Activated T-cell treated with anti-CD3 and anti-CD28 coated beads, Interleukin-2, amount 50 U/mL, for 24 hours (primary cell): ENCODE measurements around the gene PSEN1.

Experiments used
- DNase-seq: peaks from one replicate; pipeline ENCODE4 v3.0.0-alpha.2; 2020
- H3K27ac Mint-ChIP-seq: 2 replicates; pipeline ENCODE4 v1.8.0; 2020; ENCODE audit warnings: mild to moderate bottlenecking, mixed read lengths
- H3K27me3 Mint-ChIP-seq: 2 replicates; pipeline ENCODE4 v1.8.0; 2020; ENCODE audit warnings: mixed read lengths
- H3K36me3 Mint-ChIP-seq: 2 replicates; pipeline ENCODE4 v1.8.0; 2020; ENCODE audit warnings: low read depth, mixed read lengths
- H3K4me1 Mint-ChIP-seq: 2 replicates; pipeline ENCODE4 v1.8.0; 2020; ENCODE audit warnings: low read depth, mixed read lengths
- H3K4me3 Mint-ChIP-seq: 2 replicates; pipeline ENCODE4 v1.8.0; 2020; ENCODE audit warnings: mild to moderate bottlenecking, moderate library complexity, mixed read lengths
- H3K9me3 Mint-ChIP-seq: 2 replicates; pipeline ENCODE4 v1.8.0; 2020; ENCODE audit warnings: mixed read lengths

The PSEN1 gene

DNA sequence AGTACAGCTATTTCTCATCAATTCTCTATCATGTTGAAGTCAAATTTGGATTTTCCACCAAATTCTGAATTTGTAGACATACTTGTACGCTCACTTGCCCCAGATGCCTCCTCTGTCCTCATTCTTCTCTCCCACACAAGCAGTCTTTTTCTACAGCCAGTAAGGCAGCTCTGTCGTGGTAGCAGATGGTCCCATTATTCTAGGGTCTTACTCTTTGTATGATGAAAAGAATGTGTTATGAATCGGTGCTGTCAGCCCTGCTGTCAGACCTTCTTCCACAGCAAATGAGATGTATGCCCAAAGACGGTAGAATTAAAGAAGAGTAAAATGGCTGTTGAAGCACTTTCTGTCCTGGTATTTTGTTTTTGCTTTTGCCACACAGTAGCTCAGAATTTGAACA is 83.8 kb downstream of the PSEN1 start:
- Mint-ChIP-seq H3K9me3 (no peaks in the 10 kb centered on the region), H3K4me1 (peaks cover 22% of the 10 kb centered on the region), H3K4me3 (no peak overlapping the region), H3K27ac (no peak overlapping the region), H3K27me3 (no peaks in the 10 kb centered on the region), H3K36me3 (peaks cover 76% of the 10 kb centered on the region)
- DNase-seq = no peak

DNA sequence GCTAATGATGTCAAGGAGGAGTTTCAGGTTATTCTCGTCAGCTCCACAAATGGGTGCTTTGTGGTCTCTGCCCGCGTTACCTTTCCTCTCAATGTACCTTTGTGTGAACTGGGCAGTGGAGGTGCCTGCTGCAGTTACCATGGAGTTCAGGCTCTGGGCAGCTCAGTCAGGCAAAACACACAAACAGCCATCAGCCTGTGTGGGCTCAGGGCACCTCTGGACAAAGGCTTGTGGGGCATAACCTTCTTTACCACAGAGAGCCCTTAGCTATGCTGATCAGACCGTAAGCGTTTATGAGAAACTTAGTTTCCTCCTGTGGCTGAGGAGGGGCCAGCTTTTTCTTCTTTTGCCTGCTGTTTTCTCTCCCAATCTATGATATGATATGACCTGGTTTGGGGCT is 84.3 kb downstream of the PSEN1 start:
- no peaks in the 10 kb centered on the region for H3K27me3 Mint-ChIP-seq

DNA sequence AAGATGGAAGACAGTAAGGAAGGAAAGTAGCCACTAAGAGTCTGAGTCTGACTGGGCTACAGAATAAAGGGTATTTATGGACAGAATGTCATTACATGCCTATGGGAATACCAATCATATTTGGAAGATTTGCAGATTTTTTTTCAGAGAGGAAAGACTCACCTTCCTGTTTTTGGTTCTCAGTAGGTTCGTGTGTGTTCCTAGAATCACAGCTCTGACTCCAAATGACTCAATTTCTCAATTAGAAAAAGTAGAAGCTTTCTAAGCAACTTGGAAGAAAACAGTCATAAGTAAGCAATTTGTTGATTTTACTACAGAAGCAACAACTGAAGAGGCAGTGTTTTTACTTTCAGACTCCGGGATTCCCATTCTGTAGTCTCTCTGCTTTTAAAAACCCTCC is 85.6 kb downstream of the PSEN1 start:
- no peaks in the 10 kb centered on the region for H3K27me3 Mint-ChIP-seq
- no peaks in the 10 kb centered on the region for H3K9me3 Mint-ChIP-seq
- H3K27ac Mint-ChIP-seq = peak overlapping the region; percentile 83
- H3K4me3 Mint-ChIP-seq = no peak overlapping the region
- H3K36me3 Mint-ChIP-seq = peaks cover 75% of the 10 kb centered on the region
- H3K4me1 Mint-ChIP-seq = peaks cover 22% of the 10 kb centered on the region
- no peak for DNase-seq

More for the DNA sequence above, 84.3 kb downstream of the PSEN1 start:
- H3K9me3 Mint-ChIP-seq = no peaks in the 10 kb centered on the region
- peaks cover 76% of the 10 kb centered on the region for H3K36me3 Mint-ChIP-seq
- no peak overlapping the region for H3K4me3 Mint-ChIP-seq
- no peak for DNase-seq
- H3K27ac Mint-ChIP-seq = no peak overlapping the region
- H3K4me1 Mint-ChIP-seq = peaks cover 22% of the 10 kb centered on the region

DNA sequence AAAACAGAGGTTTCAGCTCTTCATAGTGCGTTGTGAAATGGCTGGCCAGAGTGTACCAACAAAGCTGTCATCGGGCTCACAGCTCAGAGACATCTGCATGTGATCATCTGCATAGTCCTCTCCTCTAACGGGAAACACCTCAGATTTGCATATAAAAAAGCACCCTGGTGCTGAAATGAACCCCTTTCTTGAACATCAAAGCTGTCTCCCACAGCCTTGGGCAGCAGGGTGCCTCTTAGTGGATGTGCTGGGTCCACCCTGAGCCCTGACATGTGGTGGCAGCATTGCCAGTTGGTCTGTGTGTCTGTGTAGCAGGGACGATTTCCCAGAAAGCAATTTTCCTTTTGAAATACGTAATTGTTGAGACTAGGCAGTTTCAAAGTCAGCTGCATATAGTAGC is 86.7 kb downstream of the PSEN1 start:
- H3K36me3 Mint-ChIP-seq = peaks cover 67% of the 10 kb centered on the region
- H3K27me3 Mint-ChIP-seq = no peaks in the 10 kb centered on the region
- no peaks in the 10 kb centered on the region for H3K9me3 Mint-ChIP-seq
- DNase-seq = no peak
- H3K4me1 Mint-ChIP-seq = peaks cover 22% of the 10 kb centered on the region
- H3K27ac Mint-ChIP-seq = peak overlapping the region; percentile 83
- no peak overlapping the region for H3K4me3 Mint-ChIP-seq

DNA sequence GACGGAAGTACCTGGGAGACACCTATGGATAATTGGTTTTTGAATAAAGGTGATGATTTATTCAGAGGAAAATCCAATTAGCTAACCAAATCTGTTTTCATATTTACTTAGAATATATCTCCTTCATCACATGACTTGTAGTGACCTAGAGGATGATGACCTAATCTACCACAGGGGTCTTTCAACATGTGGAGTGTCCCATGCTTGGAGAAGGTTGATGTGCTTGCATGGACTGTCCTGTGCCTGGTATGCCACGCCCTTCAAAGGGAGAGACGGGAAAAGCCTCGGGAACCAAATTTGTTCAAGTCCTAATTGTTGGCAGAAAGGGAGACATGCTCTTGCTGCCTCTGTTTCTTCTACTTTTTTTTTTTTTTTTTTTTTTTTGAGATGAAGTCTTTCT is 89.2 kb downstream of the PSEN1 start:
- H3K27me3 Mint-ChIP-seq = no peaks in the 10 kb centered on the region
- no peak overlapping the region for H3K4me3 Mint-ChIP-seq
- peaks cover 45% of the 10 kb centered on the region for H3K36me3 Mint-ChIP-seq
- H3K27ac Mint-ChIP-seq = no peak overlapping the region
- H3K9me3 Mint-ChIP-seq = no peaks in the 10 kb centered on the region
- H3K4me1 Mint-ChIP-seq = peaks cover 22% of the 10 kb centered on the region
- no peak for DNase-seq

DNA sequence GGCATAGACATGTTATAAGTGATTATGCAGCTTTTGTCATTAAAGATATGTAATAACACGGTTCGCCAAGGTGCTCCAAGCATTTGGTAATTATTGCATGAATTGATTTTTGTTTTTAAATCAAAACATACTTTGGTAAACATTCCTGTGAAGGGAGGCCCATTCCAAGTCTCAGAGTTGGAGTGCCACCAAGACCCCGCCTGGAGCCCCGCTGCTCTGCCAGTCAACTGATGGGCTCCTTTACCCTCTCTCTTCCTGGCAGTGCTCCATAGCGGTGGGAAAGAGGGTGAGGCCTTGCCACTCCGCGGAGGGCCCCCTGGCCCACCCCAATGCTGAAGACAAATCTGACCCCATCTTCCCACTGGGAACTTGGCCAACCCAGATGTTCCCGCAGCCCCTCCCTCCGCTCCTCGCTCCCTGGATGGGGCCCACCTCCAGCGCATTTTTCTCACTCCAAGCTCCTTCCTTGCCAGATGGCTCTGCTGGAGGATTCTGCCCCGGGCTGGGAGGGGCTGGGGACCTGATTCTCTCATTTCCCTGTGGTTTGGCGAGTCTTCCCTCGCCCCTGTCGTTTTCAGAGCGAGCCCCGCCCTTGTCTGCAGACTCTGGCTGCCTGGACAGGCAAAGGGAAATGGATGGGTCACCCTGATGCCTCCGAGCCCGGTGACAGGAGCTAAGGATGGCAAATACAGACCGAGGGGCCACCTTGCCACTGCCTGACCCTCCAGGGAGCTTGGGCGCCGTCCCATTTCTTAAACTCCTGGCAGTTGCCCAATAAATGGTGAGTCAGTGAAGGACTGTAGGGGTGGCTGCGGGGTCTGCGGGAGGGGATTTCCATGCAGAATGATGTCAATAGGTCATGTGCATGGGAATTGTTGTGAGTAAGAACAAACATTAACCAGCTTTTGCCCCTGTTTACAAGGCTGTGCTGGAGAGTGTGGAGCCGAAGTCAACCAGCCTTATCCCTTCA is 91.8 kb downstream of the PSEN1 start:
- H3K4me3 Mint-ChIP-seq = no peak overlapping the region
- DNase-seq = no peak
- H3K9me3 Mint-ChIP-seq = no peaks in the 10 kb centered on the region
- H3K36me3 Mint-ChIP-seq = peaks cover 24% of the 10 kb centered on the region
- peaks cover 2% of the 10 kb centered on the region for H3K4me1 Mint-ChIP-seq
- H3K27ac Mint-ChIP-seq = no peak overlapping the region
- H3K27me3 Mint-ChIP-seq = peaks cover 8% of the 10 kb centered on the region

DNA sequence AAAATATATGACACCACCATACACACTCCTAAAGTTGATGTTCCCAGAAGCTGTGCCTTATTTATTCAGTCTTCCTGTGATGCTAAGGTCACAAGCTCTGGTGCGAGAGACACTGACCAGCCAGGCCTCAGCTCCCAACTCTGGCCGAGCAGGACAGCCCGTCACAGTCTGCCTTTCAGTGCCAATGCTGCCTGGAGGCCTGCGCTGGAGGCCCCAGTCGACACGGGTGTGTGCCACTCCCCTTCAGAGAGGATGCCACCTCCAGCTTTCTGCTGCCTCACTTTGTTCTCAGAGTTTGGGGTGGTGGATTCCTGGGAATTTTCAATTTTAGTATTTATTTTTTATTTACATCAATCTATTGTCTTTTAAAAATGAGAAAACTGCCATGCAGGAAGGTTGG is 93.7 kb downstream of the PSEN1 start:
- no peak overlapping the region for H3K27ac Mint-ChIP-seq

DNA sequence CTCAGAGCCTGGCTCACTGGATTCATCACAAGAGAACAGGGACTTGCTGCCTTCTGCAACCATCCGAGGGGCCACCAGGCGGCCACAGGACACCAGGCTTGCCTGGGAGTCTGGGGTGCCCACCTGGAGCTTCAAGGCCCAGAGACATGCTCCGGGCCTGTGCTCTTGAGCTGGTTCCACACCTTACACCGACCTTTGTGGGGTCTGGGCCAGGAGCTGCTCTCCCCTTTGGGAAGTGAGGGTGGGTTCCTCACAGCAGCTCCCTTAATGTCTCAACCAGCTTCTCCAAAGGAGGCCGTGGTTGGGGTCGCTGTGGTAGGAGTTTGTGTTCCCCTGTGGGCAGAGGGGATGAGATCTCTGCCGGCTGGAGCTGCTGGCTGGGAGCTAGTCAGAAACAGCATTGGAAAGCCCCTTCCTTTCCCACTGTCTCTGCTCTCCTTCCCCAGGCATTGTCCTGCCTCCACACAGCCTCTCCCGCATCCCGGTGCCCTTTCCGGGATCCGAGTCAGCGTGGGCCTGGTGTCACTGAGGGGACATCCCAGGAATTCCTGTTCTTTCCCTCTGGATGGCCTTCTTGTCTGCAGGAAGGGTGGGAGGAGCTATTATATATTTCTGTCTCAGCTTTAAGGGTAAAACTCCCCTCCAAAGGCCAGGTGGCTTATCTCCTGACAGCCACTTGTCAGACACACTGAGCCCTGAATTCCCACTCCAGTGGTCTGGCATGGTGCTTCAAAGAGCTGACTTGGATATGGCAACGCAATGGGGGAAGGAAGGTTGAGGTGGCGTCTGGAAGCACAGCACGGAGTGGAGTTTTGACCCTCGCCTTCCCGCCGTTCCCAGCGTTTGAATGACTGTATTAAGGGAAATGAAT is 95.9 kb downstream of the PSEN1 start:
- no peak overlapping the region for H3K27ac Mint-ChIP-seq
- peaks cover 49% of the 10 kb centered on the region for H3K27me3 Mint-ChIP-seq
- no peaks in the 10 kb centered on the region for H3K9me3 Mint-ChIP-seq
- no peak overlapping the region for H3K4me3 Mint-ChIP-seq
- peaks cover 2% of the 10 kb centered on the region for H3K36me3 Mint-ChIP-seq
- DNase-seq = no peak
- H3K4me1 Mint-ChIP-seq = peaks cover 4% of the 10 kb centered on the region

More for the DNA sequence above, 93.7 kb downstream of the PSEN1 start:
- Mint-ChIP-seq H3K36me3 (peaks cover 13% of the 10 kb centered on the region), H3K4me3 (no peak overlapping the region), H3K27me3 (peaks cover 28% of the 10 kb centered on the region), H3K4me1 (no peaks in the 10 kb centered on the region), H3K9me3 (no peaks in the 10 kb centered on the region)
- DNase-seq = no peak

DNA sequence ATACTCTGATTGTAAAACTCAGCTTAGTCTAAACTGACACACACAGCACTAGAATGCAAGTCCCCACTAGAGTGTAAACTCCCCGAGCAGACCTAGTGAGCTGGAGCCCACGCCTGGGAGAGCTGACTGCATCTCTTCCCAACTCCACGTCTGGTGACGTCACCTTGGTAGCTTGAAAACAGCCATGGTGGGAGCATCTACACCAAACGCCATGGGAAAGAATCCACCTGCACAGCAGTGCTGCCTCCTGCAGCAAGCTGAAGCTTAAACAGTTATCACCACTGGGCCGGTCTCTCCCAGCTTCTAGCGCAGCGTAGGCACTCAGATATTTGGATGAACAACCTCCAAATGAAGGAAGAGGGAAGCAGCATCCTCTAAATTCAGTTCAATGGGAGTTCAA is 96.7 kb downstream of the PSEN1 start:
- H3K27ac Mint-ChIP-seq = no peak overlapping the region

DNA sequence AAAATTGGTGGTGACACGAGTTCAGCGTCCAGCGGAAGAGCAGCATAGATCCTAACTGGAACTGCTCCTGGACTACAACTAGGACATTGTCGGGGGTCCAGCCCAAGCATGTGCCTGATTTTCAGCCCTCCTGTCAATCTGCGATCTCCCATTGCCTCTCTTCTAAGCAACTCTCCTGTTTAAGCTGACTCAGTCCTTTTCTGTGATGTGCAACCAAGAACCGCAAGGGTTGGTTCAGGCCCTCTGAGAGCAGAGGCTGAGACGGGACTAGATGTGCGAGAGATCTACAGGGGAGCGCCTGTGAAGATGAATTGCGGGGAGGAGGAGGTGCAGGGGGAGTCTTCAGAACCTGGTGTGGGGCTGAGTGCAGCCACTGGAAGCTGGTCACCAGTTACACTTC is 97.3 kb downstream of the PSEN1 start:
- Mint-ChIP-seq H3K4me1 (peaks cover 8% of the 10 kb centered on the region), H3K27ac (no peak overlapping the region), H3K4me3 (no peak overlapping the region), H3K9me3 (no peaks in the 10 kb centered on the region), H3K27me3 (peaks cover 54% of the 10 kb centered on the region), H3K36me3 (no peaks in the 10 kb centered on the region)
- DNase-seq = no peak

More for the DNA sequence above, 96.7 kb downstream of the PSEN1 start:
- Mint-ChIP-seq H3K36me3 (peaks cover 2% of the 10 kb centered on the region), H3K9me3 (no peaks in the 10 kb centered on the region), H3K4me1 (peaks cover 4% of the 10 kb centered on the region), H3K27me3 (peaks cover 50% of the 10 kb centered on the region), H3K4me3 (no peak overlapping the region)
- no peak for DNase-seq

DNA sequence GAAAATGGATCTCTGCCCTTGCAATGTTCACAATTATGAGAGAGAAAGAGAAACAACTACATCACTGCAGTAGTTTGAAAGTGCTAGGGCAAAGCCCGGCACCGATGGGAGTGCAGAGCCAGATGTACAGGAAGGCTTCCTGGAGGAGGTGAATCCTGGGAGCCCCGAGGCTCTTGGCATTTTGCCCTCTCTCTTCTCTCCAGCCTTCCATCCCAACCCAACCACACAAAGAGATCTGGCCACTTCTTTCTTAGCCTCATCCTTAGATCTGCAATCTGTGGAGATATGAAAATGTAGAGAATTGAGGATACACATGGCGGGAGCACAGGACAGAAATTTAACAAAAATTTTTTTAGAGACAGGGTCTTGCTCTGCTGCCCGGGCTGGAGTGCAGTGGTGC is 97.7 kb downstream of the PSEN1 start:
- Mint-ChIP-seq H3K27me3 (peaks cover 59% of the 10 kb centered on the region), H3K36me3 (no peaks in the 10 kb centered on the region), H3K4me3 (no peak overlapping the region), H3K4me1 (peaks cover 11% of the 10 kb centered on the region), H3K27ac (no peak overlapping the region), H3K9me3 (no peaks in the 10 kb centered on the region)
- DNase-seq = no peak

DNA sequence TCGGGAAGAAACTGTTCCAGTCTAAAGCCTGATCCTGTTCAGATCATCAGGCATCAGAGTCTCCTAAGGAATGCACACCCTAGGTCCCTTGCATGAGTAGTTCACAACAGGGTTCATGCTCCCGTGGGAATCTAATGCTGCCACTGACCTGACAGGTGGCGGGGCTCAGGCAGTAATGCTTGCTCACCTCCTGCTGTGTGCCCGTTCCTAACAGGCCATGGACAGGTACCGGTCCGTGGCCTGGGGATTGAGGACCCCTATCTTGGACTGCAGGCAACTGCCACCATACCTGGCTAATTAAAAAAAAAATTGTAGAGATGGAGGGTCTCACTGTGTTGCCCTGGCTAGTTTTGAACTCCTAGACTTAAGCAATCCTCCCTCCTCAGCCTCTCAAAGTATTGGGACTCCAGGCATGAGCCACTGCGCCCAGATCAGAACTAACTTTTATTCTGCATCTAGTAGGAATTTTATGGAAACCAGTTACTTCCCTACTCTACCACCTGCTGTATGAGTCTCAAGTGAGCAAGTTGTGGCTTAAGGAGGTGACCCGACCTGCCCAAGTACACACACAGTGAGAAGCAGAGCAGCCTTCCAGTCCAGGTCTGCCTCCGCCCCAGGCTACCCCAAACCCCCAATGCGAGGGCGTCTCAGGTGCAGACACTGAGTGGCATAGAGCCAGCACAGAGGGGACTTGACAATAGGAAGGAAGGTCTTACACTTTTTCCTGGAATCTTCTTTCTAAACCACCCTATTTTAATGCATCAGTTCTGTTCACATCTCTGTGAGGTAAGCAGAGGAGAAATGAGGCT is 98.5 kb downstream of the PSEN1 start:
- DNase-seq = no peak
- Mint-ChIP-seq H3K4me3 (no peak overlapping the region), H3K36me3 (no peaks in the 10 kb centered on the region), H3K9me3 (no peaks in the 10 kb centered on the region), H3K27me3 (peaks cover 65% of the 10 kb centered on the region), H3K27ac (no peak overlapping the region), H3K4me1 (peaks cover 13% of the 10 kb centered on the region)

DNA sequence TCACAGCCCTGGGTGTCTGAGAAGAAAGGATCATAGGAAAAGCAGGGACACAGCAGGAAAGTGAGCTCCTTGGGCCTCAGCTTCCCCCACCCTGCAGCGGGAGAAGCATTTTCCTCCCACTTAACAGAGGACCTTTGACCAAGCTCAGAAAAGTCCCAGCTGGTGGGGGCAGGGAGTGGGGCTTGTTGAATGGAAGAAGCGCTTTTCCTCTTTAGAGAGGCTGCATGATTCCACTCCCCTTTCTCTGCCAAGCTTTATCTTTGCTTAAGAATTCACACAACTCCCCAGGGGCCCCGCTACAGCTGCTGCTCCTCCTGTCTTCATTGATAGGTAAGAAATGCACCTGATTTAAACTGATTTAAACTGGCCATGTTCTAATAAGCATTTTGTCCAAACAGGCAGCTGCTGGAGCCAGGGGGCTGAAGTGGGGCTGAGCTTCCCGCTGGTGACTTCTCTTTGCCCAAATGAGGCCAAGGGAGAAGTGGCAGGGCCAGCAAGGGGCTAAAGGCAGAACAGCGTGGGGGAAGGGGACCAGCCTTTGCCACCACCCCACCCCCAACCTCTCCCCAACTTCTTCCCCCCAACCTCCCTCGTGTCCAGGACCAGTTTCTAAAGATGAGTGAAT is 99.3 kb downstream of the PSEN1 start:
- no peaks in the 10 kb centered on the region for H3K36me3 Mint-ChIP-seq
- no peaks in the 10 kb centered on the region for H3K9me3 Mint-ChIP-seq
- DNase-seq = no peak
- H3K27me3 Mint-ChIP-seq = peaks cover 73% of the 10 kb centered on the region
- H3K4me3 Mint-ChIP-seq = no peak overlapping the region
- no peak overlapping the region for H3K27ac Mint-ChIP-seq
- H3K4me1 Mint-ChIP-seq = peaks cover 13% of the 10 kb centered on the region

DNA sequence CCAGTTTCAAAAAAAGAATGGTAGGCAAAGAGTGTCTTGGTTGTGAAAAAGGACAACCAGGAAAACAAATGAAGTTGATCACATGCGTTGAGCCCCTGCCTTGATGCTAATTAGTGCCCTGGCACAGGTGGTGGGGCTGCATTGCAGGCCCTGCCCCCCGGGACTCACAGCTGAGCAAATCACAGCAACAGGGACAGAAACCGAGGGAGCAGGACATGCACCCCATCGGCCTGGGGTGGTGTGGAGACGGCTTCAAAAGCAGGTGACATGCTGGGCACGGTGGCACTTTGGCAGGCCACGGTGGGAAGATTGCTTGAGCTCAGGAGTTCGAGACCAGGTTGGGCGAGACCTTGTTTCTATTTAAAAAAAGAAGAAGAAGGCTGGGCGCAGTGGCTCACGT is 99.8 kb downstream of the PSEN1 start:
- no peaks in the 10 kb centered on the region for H3K9me3 Mint-ChIP-seq
- H3K4me3 Mint-ChIP-seq = no peak overlapping the region
- peaks cover 13% of the 10 kb centered on the region for H3K4me1 Mint-ChIP-seq
- no peak for DNase-seq
- no peaks in the 10 kb centered on the region for H3K36me3 Mint-ChIP-seq
- H3K27me3 Mint-ChIP-seq = peaks cover 79% of the 10 kb centered on the region
- H3K27ac Mint-ChIP-seq = no peak overlapping the region
